D721Med (cell line): ENCODE measurements around the gene PRLH.

Experiments used
- DNase-seq: peaks from one replicate; pipeline ENCODE4 v3.0.0; 2011; ENCODE audit warnings: low spot score; ENCODE audit not compliant: insufficient read length
- FAIRE-seq: peaks from 2 replicates; lab custom pipeline; 2011; peaks lifted over from hg19 to GRCh38; lab: Jason Lieb, UNC
- TF ChIP-seq, protein P1 (sequence below): IDR thresholded peaks from 2 replicates; pipeline ENCODE4 v1.5.1; 2012; ENCODE audit warnings: mild to moderate bottlenecking, control low read depth; ENCODE audit not compliant: insufficient read depth; ENCODE audit errors: missing control alignments

The PRLH gene

DNA sequence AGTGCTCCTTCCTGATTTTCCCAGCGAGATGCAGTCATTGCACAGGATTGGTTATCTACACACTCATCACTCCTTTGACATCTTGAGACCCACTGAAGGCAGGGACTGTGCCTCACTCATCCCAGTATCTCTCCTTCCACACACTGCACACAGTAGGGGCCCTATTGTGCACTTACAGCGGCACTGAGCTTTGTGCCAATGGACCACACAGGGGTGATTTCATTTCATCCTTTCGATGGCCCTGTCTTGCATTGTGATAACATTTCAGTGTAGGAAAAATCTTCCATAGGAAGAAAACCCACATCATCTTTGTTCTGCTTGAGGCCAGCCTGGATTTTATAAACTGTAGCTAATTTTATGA, 50.0 kb downstream of the PRLH start:
- DNase-seq: no peak
- FAIRE-seq: no peak

More for the DNA sequence above, 50.0 kb downstream of the PRLH start:
- TF ChIP-seq, protein P1, sequence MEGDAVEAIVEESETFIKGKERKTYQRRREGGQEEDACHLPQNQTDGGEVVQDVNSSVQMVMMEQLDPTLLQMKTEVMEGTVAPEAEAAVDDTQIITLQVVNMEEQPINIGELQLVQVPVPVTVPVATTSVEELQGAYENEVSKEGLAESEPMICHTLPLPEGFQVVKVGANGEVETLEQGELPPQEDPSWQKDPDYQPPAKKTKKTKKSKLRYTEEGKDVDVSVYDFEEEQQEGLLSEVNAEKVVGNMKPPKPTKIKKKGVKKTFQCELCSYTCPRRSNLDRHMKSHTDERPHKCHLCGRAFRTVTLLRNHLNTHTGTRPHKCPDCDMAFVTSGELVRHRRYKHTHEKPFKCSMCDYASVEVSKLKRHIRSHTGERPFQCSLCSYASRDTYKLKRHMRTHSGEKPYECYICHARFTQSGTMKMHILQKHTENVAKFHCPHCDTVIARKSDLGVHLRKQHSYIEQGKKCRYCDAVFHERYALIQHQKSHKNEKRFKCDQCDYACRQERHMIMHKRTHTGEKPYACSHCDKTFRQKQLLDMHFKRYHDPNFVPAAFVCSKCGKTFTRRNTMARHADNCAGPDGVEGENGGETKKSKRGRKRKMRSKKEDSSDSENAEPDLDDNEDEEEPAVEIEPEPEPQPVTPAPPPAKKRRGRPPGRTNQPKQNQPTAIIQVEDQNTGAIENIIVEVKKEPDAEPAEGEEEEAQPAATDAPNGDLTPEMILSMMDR: no peak
